ENCODE data around the gene CLTB.

GRCh38 chr5:176408590-176408989 is 7.7 kb downstream of the CLTB start:
- no peak for TF ChIP-seq CTCF (IDR thresholded peaks at IDR 0.05)
- TF ChIP-seq EP300 (IDR thresholded peaks at IDR 0.05) = no peak
- no peak for TF ChIP-seq POLR2A (IDR thresholded peaks at IDR 0.05)

Measured in tibial nerve (tissue), 4 donors.